Stimulated activated CD4-positive, alpha-beta T cell treated with anti-CD3 and anti-CD28 coated beads, TNF-alpha, amount 100 ng/mL, for 48 hours (primary cell): ENCODE measurements around the gene CCL3.
"Not testable (repeated sequence)": the region's sequence is repeated elsewhere in the genome, so short reads cannot be mapped to it uniquely, and the experiment has no call there.

ENCODE experiments used
- DNase-seq, 3 donors: peaks; one replicate each; pipeline ENCODE4 v3.0.0-alpha.2; 2020; ENCODE audit warnings: low read depth in 3 of 3

CCL3 gene

GRCh38 chr17:36115649-36115977, 25.7 kb upstream of the CCL3 start:
- not testable (repeated sequence) for DNase-seq

- not testable (repeated sequence) for DNase-seq
Observed at GRCh38 chr17:36114971-36115648, 25.2 kb upstream of the CCL3 start.

GRCh38 chr17:36113131-36113530, 23.2 kb upstream of the CCL3 start:
- DNase-seq: not testable (repeated sequence)

GRCh38 chr17:36112572-36112971, 22.6 kb upstream of the CCL3 start:
- DNase-seq: no peak

GRCh38 chr17:36111068-36111490, 21.1 kb upstream of the CCL3 start:
- DNase-seq: no peak

DNA sequence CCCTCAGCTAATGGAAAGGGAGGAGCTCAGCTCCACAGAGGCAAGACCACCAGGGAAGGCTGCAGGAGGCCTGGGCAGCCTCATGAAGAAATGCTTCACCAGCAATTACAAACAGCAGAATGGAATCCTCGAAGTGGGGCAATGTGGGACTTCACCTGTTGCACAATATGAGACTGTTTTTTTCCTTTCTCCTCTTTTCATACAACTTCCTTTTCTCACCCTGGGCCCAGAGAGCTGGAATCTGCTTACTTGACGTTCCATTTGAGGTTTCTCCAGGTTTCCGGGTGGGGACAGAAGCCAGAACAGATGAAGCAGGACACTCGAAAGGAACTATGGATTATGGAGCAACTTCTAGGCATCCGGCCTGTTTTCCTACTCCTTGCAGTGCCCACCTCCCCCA, 18.3 kb upstream of the CCL3 start:
- DNase-seq: not testable (repeated sequence)

GRCh38 chr17:36107660-36108059, 17.7 kb upstream of the CCL3 start:
- no peak for DNase-seq

DNA sequence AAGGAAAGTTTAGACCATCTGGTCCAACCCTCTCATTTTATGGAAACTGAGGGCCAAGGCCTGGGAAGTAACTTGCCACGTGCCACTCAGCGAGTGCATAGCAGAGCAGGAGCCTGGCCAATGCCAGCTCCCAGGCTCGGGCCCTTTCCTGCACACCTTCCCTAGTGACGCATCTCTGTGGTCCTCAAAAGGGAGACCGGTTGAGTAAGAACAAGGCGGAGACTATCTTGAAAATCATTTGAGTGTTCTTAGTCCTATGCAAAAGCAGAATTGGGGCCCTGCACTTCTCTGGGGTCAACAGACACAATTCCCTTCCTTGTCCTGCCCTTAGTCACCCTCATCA, 16.5 kb upstream of the CCL3 start:
- no peak for DNase-seq

GRCh38 chr17:36105781-36106492, 16.0 kb upstream of the CCL3 start:
- no peak for DNase-seq

DNA sequence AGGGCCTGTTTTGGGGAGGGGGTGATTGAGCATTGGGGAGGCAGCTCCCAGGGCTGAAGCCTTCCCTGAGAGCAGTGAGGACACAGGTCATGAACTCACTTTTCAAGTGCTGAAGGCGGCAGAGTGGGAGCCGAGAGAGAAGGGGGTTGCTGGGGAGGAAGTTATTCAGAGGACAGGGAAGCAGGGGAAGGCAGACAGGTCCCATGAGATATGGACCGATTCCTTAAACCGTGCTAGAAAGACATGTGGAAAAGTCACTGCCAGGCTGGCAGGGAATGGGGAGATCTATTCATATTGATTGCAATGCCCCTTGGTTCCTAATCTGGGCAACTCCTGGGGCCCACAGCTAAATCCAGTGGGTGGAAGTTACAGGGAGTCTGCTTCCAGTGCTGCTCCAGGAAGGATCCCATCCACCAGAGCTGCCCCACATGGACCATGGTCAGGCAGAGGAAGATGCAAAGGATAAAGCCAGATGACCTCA, 14.8 kb upstream of the CCL3 start:
- DNase-seq: no peak

DNA sequence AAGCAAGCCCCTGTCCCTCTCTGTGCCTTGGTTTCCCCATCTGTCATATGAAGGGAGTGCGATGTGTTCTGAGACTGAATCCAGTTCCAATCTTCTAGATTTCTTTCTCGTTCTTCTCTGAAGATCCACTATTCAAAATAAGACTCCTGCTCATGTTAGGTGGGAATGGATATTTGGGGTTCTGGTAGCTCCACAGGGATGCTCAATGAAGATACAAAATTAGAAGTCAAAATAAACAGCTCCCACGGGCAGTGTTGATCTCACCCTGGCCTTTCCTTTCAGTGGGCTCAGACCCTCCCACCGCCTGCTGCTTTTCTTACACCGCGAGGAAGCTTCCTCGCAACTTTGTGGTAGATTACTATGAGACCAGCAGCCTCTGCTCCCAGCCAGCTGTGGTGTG, 14.3 kb upstream of the CCL3 start:
- not testable (repeated sequence) for DNase-seq

DNA sequence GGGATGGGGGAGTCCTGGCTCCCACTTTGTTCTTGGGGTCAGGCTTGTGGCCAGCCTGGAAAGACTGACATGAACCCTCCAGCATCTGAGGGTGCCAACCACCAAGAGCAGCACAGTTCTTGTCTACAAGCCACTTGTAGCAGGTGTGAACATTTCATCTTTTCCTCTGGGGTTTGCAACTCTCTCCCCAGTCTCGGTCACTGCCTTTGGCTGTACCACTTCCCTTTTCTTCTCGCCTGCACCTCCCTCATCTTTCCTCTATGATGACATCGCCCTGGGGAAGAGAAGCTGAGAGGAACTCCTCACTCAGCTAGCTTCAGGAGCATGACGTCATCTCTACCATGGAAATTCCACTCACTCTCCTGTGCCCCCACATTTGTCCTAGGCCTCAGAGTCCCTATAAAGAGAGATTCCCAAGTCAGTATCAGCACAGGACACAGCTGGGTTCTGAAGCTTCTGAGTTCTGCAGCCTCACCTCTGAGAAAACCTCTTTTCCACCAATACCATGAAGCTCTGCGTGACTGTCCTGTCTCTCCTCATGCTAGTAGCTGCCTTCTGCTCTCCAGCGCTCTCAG, 13.5 kb upstream of the CCL3 start, which contains the start of gene CCL4:
CCL4 (plus strand) TSS at position 427 of the 575 bp plus-strand sequence; CDS start at position 506, 79 bp downstream.
- not testable (repeated sequence) for DNase-seq

GRCh38 chr17:36099004-36099403, 9.1 kb upstream of the CCL3 start:
- not testable (repeated sequence) for DNase-seq

- no peak for DNase-seq
Observed at GRCh38 chr17:36095992-36096391, 6.0 kb upstream of the CCL3 start.

DNA sequence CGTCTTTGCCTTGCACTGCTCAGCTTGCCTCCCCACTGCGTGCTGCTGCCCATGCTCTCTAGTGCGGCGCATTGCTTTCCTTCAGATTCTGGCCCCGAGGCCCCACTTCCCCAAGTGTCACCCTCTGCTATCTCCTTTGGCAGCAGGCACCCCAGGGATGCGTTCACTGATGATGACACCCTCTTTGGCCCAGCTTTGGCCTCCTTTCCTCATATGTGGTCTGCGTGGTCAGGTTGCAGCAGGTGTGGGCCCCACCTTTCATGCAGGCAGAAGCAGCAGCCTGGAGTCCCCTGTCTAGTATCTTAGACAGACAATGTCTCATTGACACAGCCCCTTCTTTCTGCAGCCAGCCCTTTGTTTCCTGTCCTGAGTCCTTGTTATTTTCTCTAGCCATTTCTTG, 4.8 kb upstream of the CCL3 start:
- no peak for DNase-seq

GRCh38 chr17:36094232-36094631, 4.3 kb upstream of the CCL3 start:
- DNase-seq: no peak

- DNase-seq: not testable (repeated sequence)
Observed at GRCh38 chr17:36092715-36093114, 2.8 kb upstream of the CCL3 start.

GRCh38 chr17:36092230-36092629, 2.3 kb upstream of the CCL3 start:
- DNase-seq: no peak

GRCh38 chr17:36089339-36089865, 541 bp downstream of the CCL3 start:
- DNase-seq: no peak

DNA sequence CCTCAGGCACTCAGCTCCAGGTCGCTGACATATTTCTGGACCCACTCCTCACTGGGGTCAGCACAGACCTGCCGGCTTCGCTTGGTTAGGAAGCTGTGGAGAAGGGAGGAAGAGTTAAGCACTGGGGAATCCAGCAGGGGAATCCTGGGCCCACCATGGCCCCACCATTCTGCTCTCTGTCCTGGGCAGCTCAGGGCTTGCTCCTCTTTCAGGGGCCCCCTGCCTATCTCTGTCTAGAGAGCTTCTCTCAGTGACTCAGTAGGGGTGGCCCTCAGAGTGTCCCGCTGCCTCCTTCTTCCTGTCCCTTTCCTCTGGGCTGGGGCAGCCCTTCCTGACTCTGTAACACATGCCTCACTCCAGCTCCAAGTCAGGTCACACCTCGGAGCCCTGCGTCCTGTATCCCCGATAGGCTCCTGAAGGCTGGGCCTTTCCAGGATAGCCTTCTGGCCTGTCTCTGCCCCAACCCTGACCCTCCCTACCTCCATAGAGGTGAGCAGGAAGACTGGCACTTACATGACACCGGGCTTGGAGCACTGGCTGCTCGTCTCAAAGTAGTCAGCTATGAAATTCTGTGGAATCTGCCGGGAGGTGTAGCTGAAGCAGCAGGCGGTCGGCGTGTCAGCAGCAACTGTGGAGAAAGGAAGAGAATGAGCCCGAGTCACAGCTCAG, 1.1 kb downstream of the CCL3 start:
- no peak for DNase-seq

- DNase-seq: not testable (repeated sequence)
Observed at GRCh38 chr17:36087897-36088572, 1.9 kb downstream of the CCL3 start.

- not testable (repeated sequence) for DNase-seq
Observed at GRCh38 chr17:36087471-36087870, 2.5 kb downstream of the CCL3 start.
